Measurements from ENCODE around the gene RCE1.

- no peak for TF ChIP-seq POLR2A (IDR thresholded peaks at IDR 0.05)
- TF ChIP-seq, protein P1, sequence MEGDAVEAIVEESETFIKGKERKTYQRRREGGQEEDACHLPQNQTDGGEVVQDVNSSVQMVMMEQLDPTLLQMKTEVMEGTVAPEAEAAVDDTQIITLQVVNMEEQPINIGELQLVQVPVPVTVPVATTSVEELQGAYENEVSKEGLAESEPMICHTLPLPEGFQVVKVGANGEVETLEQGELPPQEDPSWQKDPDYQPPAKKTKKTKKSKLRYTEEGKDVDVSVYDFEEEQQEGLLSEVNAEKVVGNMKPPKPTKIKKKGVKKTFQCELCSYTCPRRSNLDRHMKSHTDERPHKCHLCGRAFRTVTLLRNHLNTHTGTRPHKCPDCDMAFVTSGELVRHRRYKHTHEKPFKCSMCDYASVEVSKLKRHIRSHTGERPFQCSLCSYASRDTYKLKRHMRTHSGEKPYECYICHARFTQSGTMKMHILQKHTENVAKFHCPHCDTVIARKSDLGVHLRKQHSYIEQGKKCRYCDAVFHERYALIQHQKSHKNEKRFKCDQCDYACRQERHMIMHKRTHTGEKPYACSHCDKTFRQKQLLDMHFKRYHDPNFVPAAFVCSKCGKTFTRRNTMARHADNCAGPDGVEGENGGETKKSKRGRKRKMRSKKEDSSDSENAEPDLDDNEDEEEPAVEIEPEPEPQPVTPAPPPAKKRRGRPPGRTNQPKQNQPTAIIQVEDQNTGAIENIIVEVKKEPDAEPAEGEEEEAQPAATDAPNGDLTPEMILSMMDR (IDR thresholded peaks at IDR 0.05), result no peak
Observed at GRCh38 chr11:66857927-66858185, 14.6 kb downstream of the RCE1 start.
